GM12878 (cell line): Measurements from ENCODE around the gene CCL14. TPM values are rescaled to one million over a fixed set of nuclear protein-coding genes. Genes with fewer than 3 reads are reported as not detected.
A peak's percentile ranks its signal among the peaks of the same experiment; 100 is the strongest.
"Not testable (repeated sequence)": the region's sequence is repeated elsewhere in the genome, so short reads cannot be mapped to it uniquely, and the experiment has no call there.

Experiments
- ATAC-seq: fragments of 200-7000 bp; cut with Tn5 transposase; 3 replicates; pipeline ENCODE4 v1.9.1; 2020; ENCODE audit warnings: mild to moderate bottlenecking, moderate library complexity
- BruUV-seq: library from RNA; stranded (reverse); fragments of 400-500 nt; replicated peaks from 2 replicates; lab custom pipeline; 2021; lab: Mats Ljungman, UMichigan
- CTCF ChIA-PET: fragments of 300-600 bp; sonication (Branson Sonifier 250); formaldehyde crosslinking; extraction: SDS; loops from one replicate; lab custom pipeline; 2021; ENCODE audit warnings: inconsistent platforms; lab: Yijun Ruan, JAX
- POLR2A ChIA-PET: fragments of 350-600 bp; formaldehyde crosslinking; extraction: SDS; loops from one replicate; lab custom pipeline; 2021; ENCODE audit warnings: inconsistent platforms; lab: Charles Lee
- RAD21 ChIA-PET: fragments of 300-600 bp; sonication (Branson Sonifier 250); formaldehyde crosslinking; loops from one replicate; lab custom pipeline; 2023; ENCODE audit warnings: antibody characterized with exemption; ENCODE audit not compliant: unreplicated experiment; lab: Charles Lee
- SMC1A ChIA-PET: fragments of 300-600 bp; sonication (Branson Sonifier 250); formaldehyde crosslinking; loops from one replicate; lab custom pipeline; 2023; ENCODE audit not compliant: unreplicated experiment, uncharacterized antibody; lab: Charles Lee
- DNase-seq: peaks from one replicate; pipeline ENCODE4 v3.0.0-alpha.2; 2011; ENCODE audit warnings: low read depth, low spot score
- FAIRE-seq: peaks from 3 replicates; lab custom pipeline; 2011; peaks lifted over from hg19 to GRCh38; lab: Jason Lieb, UNC
- H2AFZ ChIP-seq: 2 replicates; pipeline ENCODE4 v1.6.0; 2011; ENCODE audit warnings: low read depth, low read length, control low read depth; ENCODE audit not compliant: control insufficient read depth
- H3K27ac ChIP-seq: 2 replicates; pipeline ENCODE4 v1.5.1; 2011; ENCODE audit warnings: control low read depth; ENCODE audit not compliant: control insufficient read depth, insufficient read depth
- H3K27me3 ChIP-seq, 2 experiments: replicated peaks in 1 of 2; 2 replicates each; pipeline versions ENCODE4 v1.6.0 to v1.6.1; 2011; ENCODE audit warnings: low read length in 1 of 2; ENCODE audit not compliant: control insufficient read depth in 2 of 2, insufficient read depth in 2 of 2
- H3K36me3 ChIP-seq, 2 experiments: 2 replicates each; pipeline ENCODE4 v1.5.1; 2011; ENCODE audit warnings: low read length in 1 of 2; ENCODE audit not compliant: control insufficient read depth in 2 of 2, insufficient read depth in 2 of 2
- H3K4me1 ChIP-seq: 2 replicates; pipeline ENCODE4 v1.6.1; 2011; ENCODE audit warnings: mild to moderate bottlenecking, low read length, moderate library complexity, mixed read lengths; ENCODE audit not compliant: control insufficient read depth, insufficient read depth
- H3K4me2 ChIP-seq: 2 replicates; pipeline ENCODE4 v1.6.0; 2011; ENCODE audit warnings: control low read depth; ENCODE audit not compliant: control insufficient read depth, insufficient read depth
- H3K4me3 ChIP-seq: fragments of 200-600 bp; sonication (generic); 2 replicates; pipeline ENCODE4 v1.5.1; 2016
- H3K79me2 ChIP-seq: 2 replicates; pipeline ENCODE4 v1.6.0; 2011; ENCODE audit warnings: low read length; ENCODE audit not compliant: control insufficient read depth, insufficient read depth
- H3K9ac ChIP-seq: 2 replicates; pipeline ENCODE4 v1.8.0; 2011; ENCODE audit warnings: low read length, control low read depth, mixed read lengths; ENCODE audit not compliant: control insufficient read depth, insufficient read depth
- H3K9me3 ChIP-seq: replicated peaks from 3 replicates; pipeline ENCODE4 v1.5.1; 2011; ENCODE audit warnings: mild to moderate bottlenecking, low read length; ENCODE audit not compliant: control insufficient read depth, insufficient read depth
- H4K20me1 ChIP-seq: 2 replicates; pipeline ENCODE4 v1.6.0; 2011; ENCODE audit not compliant: control insufficient read depth, insufficient read depth
- DPF2 ChIP-seq: fragments of 450-650 bp; IDR thresholded peaks from 2 replicates; pipeline ENCODE4 v1.6.1; 2017; ENCODE audit warnings: mild to moderate bottlenecking
- EGR1 ChIP-seq, 2 experiments: IDR thresholded peaks; 1 replicate in 1 of 2; 2 replicates in 1 of 2; pipeline ENCODE4 v1.6.1; 2011 to 2012; ENCODE audit warnings: low read depth in 2 of 2, low read length in 2 of 2, borderline replicate concordance in 1 of 2, mild to moderate bottlenecking in 1 of 2, moderate library complexity in 1 of 2
- NFYB ChIP-seq: IDR thresholded peaks from 2 replicates; pipeline ENCODE4 v1.6.1; 2011; ENCODE audit warnings: low read depth, mild to moderate bottlenecking, low read length, improper control_type of control experiment, moderate library complexity; ENCODE audit not compliant: insufficient read depth
- SMC3 ChIP-seq: IDR thresholded peaks from 2 replicates; pipeline ENCODE4 v1.6.1; 2011; ENCODE audit warnings: low read length, improper control_type of control experiment, borderline replicate concordance
- WGBS: methylation state at CpG from one replicate; pipeline ENCODE4 v1.1.6; 2016; ENCODE audit warnings: low lambda C conversion rate; ENCODE audit not compliant: insufficient replicate concordance, insufficient coverage; ENCODE audit errors: missing lambda C conversion rate; 5-methylcytosine and 5-hydroxymethylcytosine counted together
- in situ Hi-C: fragments of 300-500 bp; cut with MboI; formaldehyde crosslinking; loops from 9 replicates; pipeline ENCODE4 v1.14.3; 2018; ENCODE audit warnings: mixed read lengths
- intact Hi-C: fragments of 100-400 bp; cut with micrococcal nuclease; formaldehyde crosslinking; loops from one replicate; pipeline ENCODE4 v1.14.2; 2022; ENCODE audit not compliant: unreplicated experiment
- polyA plus RNA-seq, 11 experiments: library from polyadenylated mRNA; depleted of rRNA in 4 of 11; unstranded in 6 of 11; stranded (reverse) in 5 of 11; fragments of >200 nt; fragmentation: Nextera tagmentation in 4 of 11; fragmentation: Illumina TruSeq in 1 of 11; extraction: Ambion mirVana in 4 of 11; extraction: Trizol in 1 of 11; gene quantifications; 1 replicate in 1 of 11; 2 replicates in 10 of 11; pipeline versions ENCODE4 v1.2.1 to v1.2.3, GENCODE V29; 2011 to 2016; ENCODE audit warnings: inconsistent platforms in 2 of 11, missing spikeins in 2 of 11, low read depth in 1 of 11
- total RNA-seq, 4 experiments: library from RNA; depleted of rRNA in 3 of 4; stranded (reverse); fragments of >200 nt in 3 of 4; fragmentation: Illumina TruSeq in 1 of 4; extraction: Trizol in 1 of 4; gene quantifications; 2 replicates each; pipeline versions ENCODE4 v1.2.1 to v1.2.3, GENCODE V29; 2013 to 2021
- TF ChIP-seq, protein P1 (sequence below): fragments of 450-650 bp; IDR thresholded peaks from 2 replicates; pipeline ENCODE4 v1.6.1; 2017; ENCODE audit warnings: mild to moderate bottlenecking, low read depth, inconsistent platforms; ENCODE audit not compliant: poor library complexity, severe bottlenecking
- TF ChIP-seq, protein P2 (sequence below): IDR thresholded peaks from 2 replicates; pipeline ENCODE4 v1.6.1; 2012; ENCODE audit warnings: improper control_type of control experiment, low read depth, low read length; ENCODE audit not compliant: insufficient replicate concordance

The CCL14 gene
- total and polyA plus RNA-seq, 10 of the 15 experiments (the other 5 are each of a cell fraction or from before 2014, with no cell fraction given) = not detected

DNA sequence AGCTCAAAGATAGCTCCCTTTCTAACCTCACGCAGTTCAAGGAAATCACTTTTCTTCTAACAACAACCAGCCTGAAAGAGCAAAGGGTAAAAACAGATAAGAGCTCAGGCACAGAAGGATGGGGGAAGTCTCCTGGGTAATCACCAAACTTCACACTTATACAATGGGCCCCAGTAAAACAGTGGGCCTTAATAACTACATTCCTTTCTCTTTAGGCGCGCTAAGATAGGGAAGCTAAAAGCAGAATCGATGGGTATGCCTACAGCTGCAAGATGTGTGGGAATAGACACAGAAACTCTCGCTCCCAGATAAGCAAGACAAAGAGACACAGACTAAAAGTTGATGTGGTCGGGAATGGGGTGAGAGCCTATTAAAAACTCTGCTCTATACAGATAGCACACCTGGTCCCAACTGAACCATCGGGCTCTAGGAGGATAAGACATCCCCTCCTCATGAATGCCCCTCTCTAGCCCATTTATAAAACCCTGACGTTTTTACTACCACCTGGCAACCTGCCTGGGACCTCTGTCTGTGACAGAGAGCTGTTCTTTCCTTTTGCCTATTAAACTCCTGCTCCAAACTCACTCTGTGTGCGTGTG lies 43.8 kb downstream of the CCL14 start (continued):
- TF ChIP-seq SMC3 (no peak), EGR1 (IDR thresholded peaks at IDR 0.05; ENCODE audit: borderline replicate concordance in 1 of 2, low read depth in 2 of 2, low read length in 2 of 2) (no peak)

DNA sequence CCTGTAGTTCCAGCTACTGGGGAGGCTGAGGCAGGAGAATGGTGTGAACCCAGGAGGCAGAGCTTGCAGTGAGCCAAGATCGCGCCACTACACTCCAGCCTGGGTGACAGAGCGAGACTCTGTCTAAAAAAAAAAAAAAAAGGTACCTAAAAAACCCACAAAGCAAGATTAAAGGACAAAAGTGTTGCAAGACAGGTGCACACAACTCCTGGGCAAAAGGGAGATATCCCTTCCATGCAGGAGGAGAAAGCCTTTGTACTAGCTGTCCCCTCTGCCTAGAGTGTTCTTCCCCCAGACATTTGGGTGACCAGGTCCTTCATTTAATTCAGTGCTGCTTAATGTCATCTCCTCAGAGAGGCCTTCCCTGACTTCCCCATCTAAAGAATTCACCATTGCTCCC lies 48.0 kb downstream of the CCL14 start:
- H3K9ac ChIP-seq, ATAC-seq, POLR2A ChIA-PET, H4K20me1 ChIP-seq, DNase-seq, H3K9me3 ChIP-seq, H3K27me3 ChIP-seq, intact Hi-C loops, RAD21 ChIA-PET, H3K4me2 ChIP-seq, H3K36me3 ChIP-seq, FAIRE-seq, in situ Hi-C loops, H3K4me1 ChIP-seq, H3K27ac ChIP-seq, BruUV-seq, H2AFZ ChIP-seq, H3K4me3 ChIP-seq, H3K79me2 ChIP-seq: not testable (repeated sequence)
- ChIA-PET SMC1A (interaction anchor here (0.7 to 1.0 kb wide), 2 partner anchors 89 to 97 kb away, joined by 3 read pairs; no protein-coding TSS in a partner anchor), CTCF (interaction anchor here (1.0 kb wide), 1 partner anchor 90 kb away, joined by 3 read pairs; no protein-coding TSS in a partner anchor)
- WGBS = 64% methylated on average over 3 of the region's 3 CpGs

DNA sequence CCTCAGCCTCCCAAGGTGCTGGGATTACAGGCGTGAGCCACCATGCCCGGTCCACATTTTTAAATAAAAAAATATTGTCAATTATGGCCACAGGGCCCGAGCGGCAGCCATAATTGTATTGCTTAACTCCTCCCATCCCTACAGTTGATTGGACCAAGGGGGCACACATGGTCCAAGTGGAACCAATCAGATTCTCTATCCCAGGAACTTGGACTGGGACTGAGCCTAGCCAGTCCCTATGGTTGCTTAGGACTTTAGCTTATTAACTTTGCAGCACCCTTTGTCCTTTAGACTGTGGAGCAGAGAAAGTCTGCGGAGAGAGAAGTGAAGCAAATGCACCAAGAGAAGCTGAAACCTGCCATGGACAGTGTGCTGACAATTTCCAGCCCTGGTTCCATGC lies 50.5 kb downstream of the CCL14 start:
- DNase-seq (no peak), ATAC-seq (peak; percentile 55; the same call in 1 of the 3 replicates), FAIRE-seq (no peak)
- SMC1A ChIA-PET = no interaction called here
- H4K20me1 ChIP-seq = no peaks in the 10 kb centered on the region
- no TSS peak for BruUV-seq
- WGBS = 50% methylated on average over 5 of the region's 5 CpGs
- no peaks in the 10 kb centered on the region for H3K79me2 ChIP-seq
- H3K36me3 ChIP-seq = no peaks in the 10 kb centered on the region
- CTCF ChIA-PET = no interaction called here
- POLR2A ChIA-PET = no interaction called here
- in situ Hi-C loops (no loop called here), intact Hi-C loops (no loop called here)
- no peak overlapping the region for H3K4me3 ChIP-seq
- H2AFZ ChIP-seq = no peak overlapping the region; the same call in 1 of the 2 replicates
- H3K4me2 ChIP-seq = no peak overlapping the region
- H3K27me3 ChIP-seq = no peaks in the 10 kb centered on the region
- 0 out of 2 replicates have a peak, but pooled peaks cover under 1% of the 10 kb centered on the region for H3K4me1 ChIP-seq
- H3K27ac ChIP-seq = no peak overlapping the region
- RAD21 ChIA-PET = no interaction called here
- H3K9ac ChIP-seq = no peak overlapping the region
- no peaks in the 10 kb centered on the region for H3K9me3 ChIP-seq
- TF ChIP-seq DPF2 (no peak), NFYB (peak; percentile 31; the same call in 1 of the 2 replicates)
- TF ChIP-seq, protein P1, sequence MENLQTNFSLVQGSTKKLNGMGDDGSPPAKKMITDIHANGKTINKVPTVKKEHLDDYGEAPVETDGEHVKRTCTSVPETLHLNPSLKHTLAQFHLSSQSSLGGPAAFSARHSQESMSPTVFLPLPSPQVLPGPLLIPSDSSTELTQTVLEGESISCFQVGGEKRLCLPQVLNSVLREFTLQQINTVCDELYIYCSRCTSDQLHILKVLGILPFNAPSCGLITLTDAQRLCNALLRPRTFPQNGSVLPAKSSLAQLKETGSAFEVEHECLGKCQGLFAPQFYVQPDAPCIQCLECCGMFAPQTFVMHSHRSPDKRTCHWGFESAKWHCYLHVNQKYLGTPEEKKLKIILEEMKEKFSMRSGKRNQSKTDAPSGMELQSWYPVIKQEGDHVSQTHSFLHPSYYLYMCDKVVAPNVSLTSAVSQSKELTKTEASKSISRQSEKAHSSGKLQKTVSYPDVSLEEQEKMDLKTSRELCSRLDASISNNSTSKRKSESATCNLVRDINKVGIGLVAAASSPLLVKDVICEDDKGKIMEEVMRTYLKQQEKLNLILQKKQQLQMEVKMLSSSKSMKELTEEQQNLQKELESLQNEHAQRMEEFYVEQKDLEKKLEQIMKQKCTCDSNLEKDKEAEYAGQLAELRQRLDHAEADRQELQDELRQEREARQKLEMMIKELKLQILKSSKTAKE = no peak
- TF ChIP-seq, protein P2, sequence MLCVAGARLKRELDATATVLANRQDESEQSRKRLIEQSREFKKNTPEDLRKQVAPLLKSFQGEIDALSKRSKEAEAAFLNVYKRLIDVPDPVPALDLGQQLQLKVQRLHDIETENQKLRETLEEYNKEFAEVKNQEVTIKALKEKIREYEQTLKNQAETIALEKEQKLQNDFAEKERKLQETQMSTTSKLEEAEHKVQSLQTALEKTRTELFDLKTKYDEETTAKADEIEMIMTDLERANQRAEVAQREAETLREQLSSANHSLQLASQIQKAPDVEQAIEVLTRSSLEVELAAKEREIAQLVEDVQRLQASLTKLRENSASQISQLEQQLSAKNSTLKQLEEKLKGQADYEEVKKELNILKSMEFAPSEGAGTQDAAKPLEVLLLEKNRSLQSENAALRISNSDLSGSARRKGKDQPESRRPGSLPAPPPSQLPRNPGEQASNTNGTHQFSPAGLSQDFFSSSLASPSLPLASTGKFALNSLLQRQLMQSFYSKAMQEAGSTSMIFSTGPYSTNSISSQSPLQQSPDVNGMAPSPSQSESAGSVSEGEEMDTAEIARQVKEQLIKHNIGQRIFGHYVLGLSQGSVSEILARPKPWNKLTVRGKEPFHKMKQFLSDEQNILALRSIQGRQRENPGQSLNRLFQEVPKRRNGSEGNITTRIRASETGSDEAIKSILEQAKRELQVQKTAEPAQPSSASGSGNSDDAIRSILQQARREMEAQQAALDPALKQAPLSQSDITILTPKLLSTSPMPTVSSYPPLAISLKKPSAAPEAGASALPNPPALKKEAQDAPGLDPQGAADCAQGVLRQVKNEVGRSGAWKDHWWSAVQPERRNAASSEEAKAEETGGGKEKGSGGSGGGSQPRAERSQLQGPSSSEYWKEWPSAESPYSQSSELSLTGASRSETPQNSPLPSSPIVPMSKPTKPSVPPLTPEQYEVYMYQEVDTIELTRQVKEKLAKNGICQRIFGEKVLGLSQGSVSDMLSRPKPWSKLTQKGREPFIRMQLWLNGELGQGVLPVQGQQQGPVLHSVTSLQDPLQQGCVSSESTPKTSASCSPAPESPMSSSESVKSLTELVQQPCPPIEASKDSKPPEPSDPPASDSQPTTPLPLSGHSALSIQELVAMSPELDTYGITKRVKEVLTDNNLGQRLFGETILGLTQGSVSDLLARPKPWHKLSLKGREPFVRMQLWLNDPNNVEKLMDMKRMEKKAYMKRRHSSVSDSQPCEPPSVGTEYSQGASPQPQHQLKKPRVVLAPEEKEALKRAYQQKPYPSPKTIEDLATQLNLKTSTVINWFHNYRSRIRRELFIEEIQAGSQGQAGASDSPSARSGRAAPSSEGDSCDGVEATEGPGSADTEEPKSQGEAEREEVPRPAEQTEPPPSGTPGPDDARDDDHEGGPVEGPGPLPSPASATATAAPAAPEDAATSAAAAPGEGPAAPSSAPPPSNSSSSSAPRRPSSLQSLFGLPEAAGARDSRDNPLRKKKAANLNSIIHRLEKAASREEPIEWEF = no peak
